Keratinocyte (primary cell): ENCODE data around the gene FOSB. TPM values are rescaled to one million over a fixed set of nuclear protein-coding genes. Genes with fewer than 3 reads are reported as not detected.

Experiments used
- DNase-seq: peaks from one replicate; pipeline ENCODE4 v3.0.0-alpha.2; 2011; ENCODE audit warnings: low read depth, missing footprints, low spot score
- FAIRE-seq: peaks from 2 replicates; lab custom pipeline; 2011; peaks lifted over from hg19 to GRCh38; lab: Jason Lieb, UNC
- H2AFZ ChIP-seq: 2 replicates; pipeline ENCODE4 v1.6.0; 2012; ENCODE audit warnings: low read length, control low read depth, inconsistent platforms; ENCODE audit not compliant: control insufficient read depth
- H3K27ac ChIP-seq: 2 replicates; pipeline ENCODE4 v1.5.1; 2011; ENCODE audit warnings: low read length; ENCODE audit not compliant: control insufficient read depth, insufficient read depth
- H3K27me3 ChIP-seq: 3 replicates; pipeline ENCODE4 v1.6.0; 2011; ENCODE audit warnings: low read length; ENCODE audit not compliant: control insufficient read depth, insufficient read depth; ENCODE audit errors: extremely low read depth
- H3K36me3 ChIP-seq, 2 experiments: 2 replicates in 1 of 2; 3 replicates in 1 of 2; pipeline ENCODE4 v1.5.1; 2011; ENCODE audit warnings: low read length in 2 of 2, mild to moderate bottlenecking in 1 of 2; ENCODE audit not compliant: control insufficient read depth in 2 of 2, insufficient read depth in 2 of 2; ENCODE audit errors: extremely low read depth in 1 of 2
- H3K4me1 ChIP-seq: 3 replicates; pipeline ENCODE4 v1.5.1; 2011; ENCODE audit warnings: low read length; ENCODE audit not compliant: control insufficient read depth, insufficient read depth; ENCODE audit errors: extremely low read depth
- H3K4me2 ChIP-seq: 3 replicates; pipeline ENCODE4 v1.6.0; 2011; ENCODE audit warnings: low read depth, low read length; ENCODE audit not compliant: control insufficient read depth, insufficient read depth; ENCODE audit errors: extremely low read depth
- H3K4me3 ChIP-seq, 3 experiments: fragments of 200-600 bp in 1 of 3; sonication (generic) in 1 of 3; 2 replicates in 2 of 3; 3 replicates in 1 of 3; pipeline ENCODE4 v1.5.1; 2011 to 2016; ENCODE audit warnings: low read length in 3 of 3, mild to moderate bottlenecking in 3 of 3, control low read depth in 2 of 3, inconsistent platforms in 1 of 3, low read depth in 1 of 3, mixed read lengths in 1 of 3, mixed run types in 1 of 3, moderate library complexity in 1 of 3; ENCODE audit not compliant: control insufficient read depth in 2 of 3, insufficient read depth in 2 of 3; ENCODE audit errors: extremely low read depth in 1 of 3
- H3K79me2 ChIP-seq: 2 replicates; pipeline ENCODE4 v1.6.0; 2012; ENCODE audit warnings: low read length; ENCODE audit not compliant: control insufficient read depth, insufficient read depth
- H3K9ac ChIP-seq: 3 replicates; pipeline ENCODE4 v1.6.0; 2011; ENCODE audit warnings: low read length; ENCODE audit not compliant: control insufficient read depth, insufficient read depth; ENCODE audit errors: extremely low read depth
- H3K9me1 ChIP-seq: 3 replicates; pipeline ENCODE4 v1.6.0; 2011; ENCODE audit warnings: low read length; ENCODE audit not compliant: control insufficient read depth, insufficient read depth; ENCODE audit errors: extremely low read depth
- H3K9me3 ChIP-seq: 2 replicates; pipeline ENCODE4 v1.5.1; 2012; ENCODE audit warnings: low read depth, low read length; ENCODE audit not compliant: control insufficient read depth
- H4K20me1 ChIP-seq: 3 replicates; pipeline ENCODE4 v1.6.0; 2011; ENCODE audit warnings: low read length; ENCODE audit not compliant: control insufficient read depth, insufficient read depth; ENCODE audit errors: extremely low read depth
- CTCF ChIP-seq, 3 experiments: IDR thresholded peaks in 1 of 3; conservative IDR thresholded peaks in 1 of 3; optimal IDR thresholded peaks in 1 of 3; 2 replicates in 2 of 3; 3 replicates in 1 of 3; pipeline versions ENCODE3 to v1.5.1; 2011; ENCODE audit warnings: low read length in 3 of 3, mild to moderate bottlenecking in 3 of 3, moderate library complexity in 2 of 3, control low read depth in 1 of 3, inconsistent platforms in 1 of 3; ENCODE audit not compliant: insufficient read depth in 2 of 3; ENCODE audit errors: extremely low read depth in 1 of 3
- EZH2 ChIP-seq: IDR thresholded peaks from one replicate; pipeline ENCODE4 v1.6.1; 2012; ENCODE audit warnings: inconsistent platforms, mild to moderate bottlenecking, low read length, moderate library complexity
- dilution Hi-C: fragments of 300-500 bp; cut with MboI; formaldehyde crosslinking; loops from one replicate; pipeline ENCODE4 v1.7.0; 2020; ENCODE audit warnings: low sequenced_read_pairs; ENCODE audit not compliant: extremely low pct_ligation_motif_present
- polyA plus RNA-seq, 5 experiments: library from polyadenylated mRNA; depleted of rRNA in 3 of 5; stranded (reverse) in 3 of 5; stranded (forward) in 1 of 5; unstranded in 1 of 5; fragments of >200 nt; gene quantifications; 1 replicate in 1 of 5; 2 replicates in 3 of 5; 3 replicates in 1 of 5; pipeline versions ENCODE4 v1.2.1 to v1.2.3, GENCODE V29; 2011 to 2012; ENCODE audit warnings: missing spikeins in 2 of 5, low read depth in 1 of 5, low replicate concordance in 1 of 5

FOSB gene
- polyA plus RNA-seq, 1 donor (not counting 4 experiments of a cell fraction or from before 2014, with no cell fraction given) = 4.6 TPM

DNA sequence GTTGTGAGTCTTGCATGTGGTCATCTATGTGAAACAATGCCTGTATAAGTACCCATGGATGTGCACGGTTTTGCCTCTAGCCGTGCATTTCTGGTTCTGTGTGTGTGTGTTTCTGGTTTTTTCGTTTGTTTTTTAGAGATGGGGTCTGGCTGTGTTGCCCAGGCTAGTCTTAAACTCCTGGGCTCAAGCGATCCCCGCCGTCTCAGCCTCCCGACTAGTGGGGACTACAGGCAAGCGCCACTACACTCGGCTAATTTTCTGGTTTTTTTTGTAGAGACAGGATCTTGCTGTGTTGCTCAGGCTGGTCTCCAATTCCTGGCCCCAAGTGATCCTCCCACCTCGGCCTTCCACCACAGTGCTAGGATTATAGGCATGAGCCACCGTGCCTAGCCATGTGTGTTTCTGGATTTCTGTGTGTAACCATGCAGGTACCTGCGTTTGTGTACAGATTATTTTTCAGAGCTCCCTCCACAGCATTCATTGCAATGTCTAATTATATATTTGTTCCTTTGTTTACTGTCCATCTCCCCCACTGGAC, 15.9 kb upstream of the FOSB start:
- Histone ChIP-seq H3K36me3 (no peaks in the 10 kb centered on the region), H3K9ac (peak overlapping the region; percentile 98), H3K27me3 (no peaks in the 10 kb centered on the region), H3K9me1 (no peaks in the 10 kb centered on the region), H3K4me3 (peak overlapping the region in 1 of 3 experiments; percentile 76), H2AFZ (no peak overlapping the region), H3K27ac (peak overlapping the region; percentile 99), H4K20me1 (no peaks in the 10 kb centered on the region), H3K4me1 (peaks cover 74% of the 10 kb centered on the region), H3K4me2 (peak overlapping the region; percentile 97), H3K79me2 (no peaks in the 10 kb centered on the region), H3K9me3 (no peaks in the 10 kb centered on the region)
- DNase-seq = no peak
- TF ChIP-seq EZH2 (no peak), CTCF (optimal IDR thresholded peaks at IDR 0.05 in 1 of 3, IDR thresholded peaks at IDR 0.05 in 1 of 3, conservative IDR thresholded peaks at IDR 0.05 in 1 of 3; ENCODE audit: extremely low read depth in 1 of 3, insufficient read depth in 2 of 3, low read length in 3 of 3) (no peak)
- no peak for FAIRE-seq
- dilution Hi-C loops = no loop called here

DNA sequence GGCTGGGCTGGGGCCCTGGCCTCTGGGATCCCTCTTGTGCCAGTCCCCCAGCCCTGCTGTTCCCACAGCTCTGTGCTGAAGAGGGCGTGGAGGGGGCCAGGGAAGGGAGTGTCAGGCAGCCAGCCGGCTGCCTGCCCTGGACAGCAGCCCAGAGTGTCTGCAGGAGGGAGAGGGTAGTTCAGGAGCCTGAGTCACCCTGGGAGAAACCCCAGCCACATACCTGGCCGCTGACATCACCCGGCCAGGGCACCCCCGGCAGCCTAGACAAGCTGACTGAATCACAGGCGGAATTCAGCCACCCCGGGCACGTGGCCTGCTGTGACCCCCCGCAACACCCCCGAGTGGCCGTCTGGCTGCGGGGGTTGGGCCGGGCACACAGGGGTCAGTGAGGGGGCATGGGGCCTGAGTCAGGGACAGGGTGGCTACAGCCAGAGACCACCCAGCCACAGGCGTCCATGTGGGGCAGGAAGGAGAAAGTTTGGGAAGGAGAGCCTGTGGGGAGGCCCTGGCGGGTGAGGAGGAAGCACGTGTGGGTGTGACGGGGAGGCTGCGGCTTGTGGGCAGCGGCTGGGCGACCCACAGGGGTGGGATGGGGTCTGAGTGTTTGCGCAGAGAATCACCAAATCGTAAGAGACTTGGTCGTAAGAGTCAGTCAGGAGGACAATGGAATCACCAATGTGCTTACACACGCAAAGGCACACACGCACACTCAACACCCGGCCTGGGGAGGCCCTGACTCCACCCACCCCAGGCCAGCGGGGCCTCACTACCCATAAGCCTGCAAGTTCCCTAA, 11.9 kb upstream of the FOSB start:
- Histone ChIP-seq H3K36me3 (no peaks in the 10 kb centered on the region), H4K20me1 (no peaks in the 10 kb centered on the region), H3K9ac (peak overlapping the region; percentile 92), H3K4me3 (peak overlapping the region in 2 of 3 experiments; percentile 35 to 38), H3K79me2 (no peaks in the 10 kb centered on the region), H3K9me3 (no peaks in the 10 kb centered on the region), H3K27ac (peak overlapping the region; percentile 99), H3K4me2 (peak overlapping the region; percentile 76), H2AFZ (peak overlapping the region; percentile 75), H3K27me3 (no peaks in the 10 kb centered on the region), H3K9me1 (no peaks in the 10 kb centered on the region), H3K4me1 (peaks cover 40% of the 10 kb centered on the region)
- DNase-seq (no peak), FAIRE-seq (peak; percentile 49)
- TF ChIP-seq CTCF (optimal IDR thresholded peaks at IDR 0.05 in 1 of 3, IDR thresholded peaks at IDR 0.05 in 1 of 3, conservative IDR thresholded peaks at IDR 0.05 in 1 of 3; ENCODE audit: extremely low read depth in 1 of 3, insufficient read depth in 2 of 3, low read length in 3 of 3) = no peak
- no peak for TF ChIP-seq EZH2
- dilution Hi-C loops = no loop called here
